ENCODE results near the gene ELMOD3.

GRCh38 chr2:85378257-85378656 is 23.7 kb downstream of the ELMOD3 start:
- no peak for TF ChIP-seq EZH2phosphoT487 (IDR thresholded peaks at IDR 0.05; ENCODE audit: insufficient read depth, low read depth)
- TF ChIP-seq EZH2 (IDR thresholded peaks at IDR 0.05; ENCODE audit: insufficient read depth, poor library complexity, severe bottlenecking), result no peak

All from GM23248 (cell line).